GM18520 (cell line): ENCODE data around the gene IL18R1.

Experiments used
- ATAC-seq: cut with Tn5 transposase; IDR thresholded peaks from one replicate; pipeline ENCODE4 v1.9.1; 2021; ENCODE audit not compliant: unreplicated experiment

Gene IL18R1

DNA sequence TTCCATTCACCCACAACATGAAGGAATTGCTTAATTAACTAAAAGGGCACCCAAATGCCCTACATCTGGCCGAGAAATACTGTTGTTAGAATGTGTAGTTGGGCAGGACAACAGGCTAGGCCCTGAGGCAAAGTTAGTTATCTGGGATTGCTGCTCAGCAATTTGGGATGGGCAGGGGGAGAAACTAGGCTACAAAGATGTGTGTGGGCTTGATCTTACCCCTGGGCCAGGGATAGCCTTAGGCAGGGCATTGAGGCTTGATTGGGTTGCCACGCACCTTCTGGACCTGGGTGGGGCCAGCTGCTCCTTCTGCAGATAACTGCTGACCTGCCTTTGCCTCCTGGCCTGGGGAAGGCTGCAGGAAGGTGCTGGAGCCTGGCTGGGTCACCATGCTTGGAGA lies 76.8 kb downstream of the IL18R1 start:
- ATAC-seq, result no peak

DNA sequence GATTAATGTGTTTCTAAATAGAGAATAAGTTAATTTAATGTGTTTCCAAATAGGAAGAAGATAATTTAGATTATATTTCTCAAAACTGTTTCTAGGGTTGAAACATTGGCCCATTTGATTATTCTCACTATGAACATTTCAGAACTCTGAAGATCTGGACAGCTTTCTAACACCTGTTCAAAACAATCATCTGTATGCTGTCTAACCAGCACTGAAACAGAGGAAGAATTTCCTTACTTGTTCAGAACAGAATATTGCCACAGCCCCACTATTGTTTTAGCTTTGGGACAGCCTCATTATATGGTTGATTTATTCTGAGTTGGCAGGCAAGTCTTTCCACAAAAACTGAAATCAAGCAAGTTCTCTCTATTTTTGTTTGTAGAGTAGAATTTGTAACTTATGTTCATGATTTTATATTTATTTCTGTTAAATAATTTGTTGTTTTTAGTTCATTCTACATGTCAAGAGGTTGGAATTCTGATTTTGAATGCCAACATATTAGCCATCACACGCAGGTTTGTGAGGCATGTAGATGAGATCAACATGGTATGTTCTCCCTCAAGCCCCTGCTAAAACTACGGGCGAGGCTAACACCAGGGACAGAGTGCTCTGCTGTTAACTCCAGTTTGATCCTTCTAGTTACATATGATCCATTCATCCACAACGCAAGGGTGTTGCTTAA lies 78.5 kb downstream of the IL18R1 start:
- ATAC-seq, result no peak

DNA sequence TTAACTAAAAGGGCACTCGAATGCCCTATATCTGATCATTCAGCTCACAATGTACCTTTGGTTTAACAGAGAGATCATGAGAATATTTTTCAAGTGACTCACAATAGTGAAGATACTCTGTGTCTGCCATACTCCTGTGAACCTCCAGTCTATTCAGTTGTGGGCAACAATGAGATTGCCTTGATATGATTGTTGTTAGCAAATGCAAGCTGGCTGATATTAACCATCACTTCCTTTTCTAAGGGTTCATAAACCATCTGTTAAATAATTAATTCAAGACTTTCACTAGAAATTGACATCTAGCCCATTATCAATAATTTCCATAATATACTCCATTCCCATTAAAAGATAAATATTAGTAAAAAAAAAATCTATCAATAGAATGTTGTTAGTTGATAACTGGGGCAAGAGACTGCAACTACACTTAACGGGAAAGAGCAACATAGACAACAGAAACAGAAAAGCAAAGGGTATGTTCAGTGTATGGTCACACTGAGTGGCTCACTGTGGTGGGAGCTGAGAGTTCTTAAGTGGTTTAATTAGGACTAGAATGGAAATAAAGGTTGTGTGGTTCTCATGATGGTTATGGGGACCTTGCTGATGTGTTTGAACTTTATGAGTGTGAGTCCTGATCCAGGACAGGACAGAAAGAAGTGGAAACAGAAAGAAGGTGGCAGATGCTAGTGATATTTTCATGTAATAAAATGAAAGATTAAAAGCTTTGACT lies 79.2 kb downstream of the IL18R1 start:
- peak; percentile 40 for ATAC-seq

DNA sequence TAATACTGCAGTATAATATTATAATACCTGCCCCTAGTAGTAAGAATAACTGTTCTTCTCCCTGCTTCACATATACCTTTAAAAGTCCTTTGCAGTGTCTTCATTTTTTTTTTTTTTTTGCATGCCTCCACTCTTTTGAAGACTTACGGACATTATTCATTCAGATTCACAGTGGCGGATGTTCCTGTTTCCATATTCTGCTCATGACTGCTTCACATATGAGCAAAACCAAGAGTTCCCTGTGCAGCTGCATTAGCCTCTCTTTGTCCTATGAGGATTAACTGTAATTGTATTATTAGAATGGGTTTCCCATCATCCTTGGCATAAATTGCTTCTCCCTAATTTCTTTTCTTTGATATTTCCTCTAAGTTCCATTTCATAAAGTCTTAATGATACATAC lies 80.1 kb downstream of the IL18R1 start:
- no peak for ATAC-seq

DNA sequence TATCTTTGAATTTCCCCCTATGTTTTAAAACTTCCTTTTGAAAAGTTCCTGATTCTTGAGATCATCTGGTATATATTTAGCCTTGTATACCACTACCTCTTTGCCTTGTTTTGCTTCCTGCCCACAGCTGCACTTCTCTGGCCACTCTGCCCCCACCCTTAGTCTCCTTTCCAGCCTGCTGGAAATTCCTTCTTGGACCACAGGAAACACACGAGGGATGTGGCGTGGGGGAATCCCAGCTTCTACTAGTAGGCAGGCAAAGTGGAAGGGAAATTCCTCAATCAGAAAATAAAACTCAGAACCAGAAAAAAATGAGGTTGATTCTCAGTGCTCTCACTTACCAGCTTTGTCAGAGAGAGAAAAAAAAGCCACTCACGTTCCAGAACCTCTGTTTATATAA lies 80.7 kb downstream of the IL18R1 start:
- ATAC-seq, result no peak

DNA sequence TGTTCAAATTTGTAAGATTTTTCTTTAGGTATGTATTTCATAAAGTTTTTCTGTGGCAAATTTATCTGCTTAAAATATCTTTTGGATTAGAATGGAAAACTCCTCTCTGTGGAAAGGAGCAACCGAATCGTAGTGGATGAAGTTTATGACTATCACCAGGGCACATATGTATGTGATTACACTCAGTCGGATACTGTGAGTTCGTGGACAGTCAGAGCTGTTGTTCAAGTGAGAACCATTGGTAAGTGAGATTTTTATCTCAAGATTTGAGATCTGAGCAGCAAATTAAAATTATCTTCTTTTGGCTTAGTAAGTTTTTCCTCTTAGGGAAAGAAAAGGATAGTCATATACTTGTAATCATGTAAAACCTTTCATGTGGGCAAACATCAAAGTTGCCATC lies 81.5 kb downstream of the IL18R1 start:
- ATAC-seq, result no peak

DNA sequence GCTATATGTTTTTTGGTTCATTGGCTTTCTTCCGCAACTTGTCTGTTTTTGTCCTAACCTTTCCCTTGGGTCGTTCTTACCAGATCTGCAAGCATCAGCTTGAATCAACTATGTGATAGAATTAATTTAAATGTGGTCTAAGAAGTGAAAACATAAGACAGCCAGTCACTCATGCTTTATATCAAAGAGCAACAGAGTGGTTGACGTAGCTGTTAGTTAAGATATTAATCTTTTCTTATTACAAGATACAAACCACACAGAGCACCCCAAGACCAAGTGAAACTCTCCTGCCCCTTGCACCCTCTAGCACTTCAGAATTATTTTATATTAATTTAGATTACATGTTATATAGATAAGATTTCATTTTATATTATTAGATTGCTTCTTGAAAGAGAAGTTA lies 82.5 kb downstream of the IL18R1 start:
- ATAC-seq, result no peak

DNA sequence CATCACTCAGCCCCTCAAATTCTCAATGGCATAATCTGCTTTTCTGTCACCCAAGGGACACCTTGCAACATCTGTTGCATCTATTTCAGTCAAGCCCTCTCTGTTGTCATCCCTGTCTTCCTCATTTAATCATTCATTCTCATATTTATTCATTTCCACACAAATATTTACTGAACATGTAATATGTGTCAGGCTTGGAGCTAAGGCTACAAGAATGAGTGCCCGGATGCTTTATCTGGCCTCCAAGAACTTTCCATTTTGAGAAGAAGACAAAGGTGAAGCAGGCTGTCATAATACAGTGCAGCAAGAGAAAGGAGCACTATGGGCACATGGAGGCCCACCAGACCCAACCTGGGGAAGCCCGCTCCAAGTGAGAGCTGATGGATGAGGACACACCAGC lies 83.0 kb downstream of the IL18R1 start:
- no peak for ATAC-seq

DNA sequence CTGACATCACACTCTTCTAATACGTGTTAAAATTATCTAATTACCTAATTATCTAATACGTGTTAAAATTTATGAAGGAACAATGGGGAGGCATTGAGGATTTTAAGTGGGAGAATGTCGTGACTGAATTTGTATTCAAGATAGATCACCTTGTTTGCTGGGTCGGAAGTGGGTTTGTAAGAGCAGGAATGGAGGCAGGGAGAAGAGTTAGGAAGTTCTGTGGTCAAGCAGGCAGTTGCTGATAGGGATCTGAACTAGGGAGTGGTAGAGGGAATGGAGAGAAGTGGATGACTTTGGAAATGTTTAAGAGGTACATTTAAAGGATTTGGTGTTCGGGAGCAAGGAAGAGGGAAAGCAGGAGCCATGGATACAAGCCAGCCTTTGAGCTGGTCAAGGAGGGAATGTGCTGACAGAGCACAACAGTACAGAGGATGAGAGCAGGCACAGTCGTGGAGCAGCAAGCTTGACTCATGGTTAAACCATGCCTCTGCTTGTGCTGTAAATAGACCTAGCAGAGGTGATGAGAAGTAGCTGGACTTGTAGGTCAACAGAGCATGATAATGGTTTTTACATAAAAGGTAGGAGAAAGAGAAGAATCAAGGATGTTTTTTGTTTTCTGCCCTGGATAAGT lies 83.6 kb downstream of the IL18R1 start:
- ATAC-seq, result no peak

DNA sequence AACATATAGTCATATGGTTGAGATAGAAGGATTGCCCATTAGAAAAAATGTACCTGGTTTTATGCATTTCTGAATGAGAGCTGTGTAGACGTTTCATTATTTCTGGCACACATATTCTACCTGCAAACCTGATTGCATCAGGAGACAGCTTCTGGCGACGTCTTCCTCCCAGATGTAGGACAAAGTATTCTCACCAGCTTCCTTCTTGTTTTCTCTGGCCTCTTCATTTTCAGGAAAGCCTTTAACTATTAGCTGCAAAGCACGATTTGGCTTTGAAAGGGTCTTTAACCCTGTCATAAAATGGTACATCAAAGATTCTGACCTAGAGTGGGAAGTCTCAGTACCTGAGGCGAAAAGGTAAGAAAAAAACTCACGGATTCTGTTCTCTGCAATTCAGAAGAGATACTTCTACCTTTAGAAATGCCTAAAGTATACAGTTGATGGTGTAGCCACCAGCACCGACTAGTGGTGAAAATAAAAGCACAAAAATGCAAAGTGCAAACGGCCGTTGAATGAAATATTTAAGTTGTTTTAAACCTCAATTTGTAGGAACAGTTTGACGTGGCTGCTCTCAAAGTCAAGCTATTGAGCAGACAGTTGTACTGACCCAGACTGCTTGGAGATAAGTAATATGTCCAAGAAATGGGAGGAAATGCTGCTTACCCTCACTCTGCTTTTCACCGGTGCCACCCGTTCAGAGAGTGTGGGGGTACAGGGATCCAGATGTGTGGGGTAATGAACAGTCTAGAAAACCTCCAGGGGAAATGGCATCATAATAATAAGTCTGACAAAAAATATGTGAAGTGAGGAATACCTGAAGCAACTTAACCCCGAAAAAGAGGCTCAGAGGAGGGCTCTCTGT lies 87.6 kb downstream of the IL18R1 start:
- no peak for ATAC-seq

DNA sequence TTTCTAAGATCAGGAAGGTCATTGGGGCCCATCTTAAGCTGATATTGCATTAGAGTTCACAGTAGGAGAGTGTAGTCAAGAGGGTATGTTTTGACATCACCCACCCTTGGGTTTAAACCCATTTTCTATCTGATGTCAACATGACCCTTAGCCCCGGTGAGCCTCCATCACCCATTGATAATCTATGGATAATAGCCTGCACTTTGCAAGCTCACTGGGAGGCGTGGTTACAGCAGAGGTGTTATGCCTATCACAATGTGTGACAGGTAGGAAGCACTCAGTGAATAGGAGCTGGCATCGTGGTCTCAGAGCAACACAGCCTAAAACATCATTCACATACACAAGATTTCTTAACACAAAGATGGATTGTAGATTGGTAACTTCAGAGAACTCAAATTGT lies 88.6 kb downstream of the IL18R1 start:
- no peak for ATAC-seq

DNA sequence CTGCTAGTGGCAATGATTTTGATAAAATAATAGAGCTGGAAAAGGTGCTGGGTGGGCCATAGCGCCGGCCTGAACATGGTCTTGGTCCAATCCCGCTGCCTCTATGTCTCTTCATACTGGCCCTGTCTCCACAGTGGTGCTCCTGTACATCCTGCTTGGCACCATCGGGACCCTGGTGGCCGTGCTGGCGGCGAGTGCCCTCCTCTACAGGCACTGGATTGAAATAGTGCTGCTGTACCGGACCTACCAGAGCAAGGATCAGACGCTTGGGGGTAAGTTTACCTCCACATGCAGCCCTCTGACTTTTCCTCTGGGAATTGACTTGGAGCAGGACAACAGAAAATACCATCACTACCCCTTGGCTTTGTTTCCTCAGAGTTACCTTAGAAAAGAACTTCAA lies 91.3 kb downstream of the IL18R1 start:
- no peak for ATAC-seq
